Mesendoderm (in vitro differentiated cells): ENCODE measurements around the gene DCDC2.

ENCODE experiments used
- DNase-seq: peaks from one replicate; pipeline ENCODE4 v3.0.0; 2013
- H2AK5ac ChIP-seq: 2 replicates; pipeline ENCODE4 v1.6.1; 2013; ENCODE audit warnings: low read length, inconsistent platforms
- H2BK120ac ChIP-seq: 2 replicates; pipeline ENCODE4 v1.6.1; 2013; ENCODE audit warnings: low read depth, mild to moderate bottlenecking, low read length, moderate library complexity, mixed read lengths
- H2BK15ac ChIP-seq: replicated peaks from 2 replicates; pipeline ENCODE4 v1.6.1; 2013; ENCODE audit warnings: low read depth, mild to moderate bottlenecking, moderate library complexity
- H2BK5ac ChIP-seq: 2 replicates; pipeline ENCODE4 v1.6.1; 2013; ENCODE audit warnings: low read length, inconsistent platforms
- H3K18ac ChIP-seq: 2 replicates; pipeline ENCODE4 v1.6.1; 2013; ENCODE audit warnings: mild to moderate bottlenecking, low read length, mixed read lengths
- H3K23ac ChIP-seq: one replicate; pipeline ENCODE4 v1.6.1; 2013; ENCODE audit warnings: low read length
- H3K27ac ChIP-seq: 2 replicates; pipeline ENCODE4 v1.5.1; 2013; ENCODE audit warnings: low read depth, mild to moderate bottlenecking, inconsistent platforms, low read length, moderate library complexity
- H3K27me3 ChIP-seq: 2 replicates; pipeline ENCODE4 v1.6.1; 2013; ENCODE audit warnings: low read length, control low read depth, mild to moderate bottlenecking, inconsistent platforms; ENCODE audit not compliant: insufficient read depth, poor library complexity
- H3K36me3 ChIP-seq: 2 replicates; pipeline ENCODE4 v1.6.1; 2013; ENCODE audit warnings: low read length, inconsistent platforms; ENCODE audit not compliant: control insufficient read depth, insufficient read depth
- H3K4ac ChIP-seq: one replicate; pipeline ENCODE4 v1.6.1; 2013; ENCODE audit warnings: low read depth, mild to moderate bottlenecking, low read length, moderate library complexity
- H3K4me1 ChIP-seq: 2 replicates; pipeline ENCODE4 v1.6.1; 2013; ENCODE audit warnings: low read depth, low read length, inconsistent platforms; ENCODE audit not compliant: control insufficient read depth
- H3K4me2 ChIP-seq: 2 replicates; pipeline ENCODE4 v1.6.1; 2013; ENCODE audit warnings: low read length
- H3K4me3 ChIP-seq: 2 replicates; pipeline ENCODE4 v1.5.1; 2013; ENCODE audit warnings: mild to moderate bottlenecking, low read length
- H3K56ac ChIP-seq: one replicate; pipeline ENCODE4 v1.6.1; 2013; ENCODE audit warnings: low read length
- H3K79me1 ChIP-seq: 2 replicates; pipeline ENCODE4 v1.6.1; 2013; ENCODE audit warnings: low read length, inconsistent platforms
- H3K79me2 ChIP-seq: 2 replicates; pipeline ENCODE4 v1.6.1; 2013; ENCODE audit warnings: mild to moderate bottlenecking, low read length; ENCODE audit not compliant: control insufficient read depth, insufficient read depth
- H3K9ac ChIP-seq: 2 replicates; pipeline ENCODE4 v1.6.1; 2013; ENCODE audit warnings: low read length, inconsistent platforms
- H4K5ac ChIP-seq: one replicate; pipeline ENCODE4 v1.6.1; 2013; ENCODE audit warnings: low read length
- H4K8ac ChIP-seq: one replicate; pipeline ENCODE4 v1.6.1; 2013; ENCODE audit warnings: low read depth, mild to moderate bottlenecking, control low read depth, low read length, moderate library complexity
- WGBS: extraction: QIAGEN DNeasy Blood & Tissue Kit; methylation state at CpG from one replicate; pipeline ENCODE4 v1.1.7; 2013; ENCODE audit warnings: low lambda C conversion rate, missing lambda C conversion rate; ENCODE audit not compliant: insufficient coverage; ENCODE audit errors: extremely low coverage; 5-methylcytosine and 5-hydroxymethylcytosine counted together

The DCDC2 gene

DNA sequence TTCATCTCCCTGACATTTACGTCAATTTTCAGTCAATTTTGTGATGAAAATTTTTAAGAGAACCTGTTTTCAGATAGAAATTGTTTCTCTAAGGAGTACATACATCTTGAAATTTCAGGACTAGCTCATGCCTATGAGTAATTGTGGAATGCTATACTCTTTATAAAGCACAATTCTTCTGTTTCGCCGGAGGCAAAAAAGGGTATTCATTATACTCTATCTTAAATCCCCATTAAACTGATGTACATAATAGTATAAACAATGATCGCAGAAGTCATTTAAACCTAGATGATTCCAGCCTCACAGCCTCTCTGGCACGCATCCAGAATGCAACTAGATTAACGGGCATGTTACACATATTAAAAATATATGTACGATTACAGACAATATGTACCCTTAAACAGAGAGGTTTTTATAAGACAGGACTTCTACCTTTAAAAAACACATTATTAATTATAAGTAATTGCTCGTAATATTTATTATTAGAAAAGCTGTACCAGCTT is 169.2 kb downstream of the DCDC2 start:
- H3K27ac ChIP-seq = no peak overlapping the region
- WGBS = no CpG with 5 or more reads among the region's 8 CpGs
- DNase-seq = no peak

DNA sequence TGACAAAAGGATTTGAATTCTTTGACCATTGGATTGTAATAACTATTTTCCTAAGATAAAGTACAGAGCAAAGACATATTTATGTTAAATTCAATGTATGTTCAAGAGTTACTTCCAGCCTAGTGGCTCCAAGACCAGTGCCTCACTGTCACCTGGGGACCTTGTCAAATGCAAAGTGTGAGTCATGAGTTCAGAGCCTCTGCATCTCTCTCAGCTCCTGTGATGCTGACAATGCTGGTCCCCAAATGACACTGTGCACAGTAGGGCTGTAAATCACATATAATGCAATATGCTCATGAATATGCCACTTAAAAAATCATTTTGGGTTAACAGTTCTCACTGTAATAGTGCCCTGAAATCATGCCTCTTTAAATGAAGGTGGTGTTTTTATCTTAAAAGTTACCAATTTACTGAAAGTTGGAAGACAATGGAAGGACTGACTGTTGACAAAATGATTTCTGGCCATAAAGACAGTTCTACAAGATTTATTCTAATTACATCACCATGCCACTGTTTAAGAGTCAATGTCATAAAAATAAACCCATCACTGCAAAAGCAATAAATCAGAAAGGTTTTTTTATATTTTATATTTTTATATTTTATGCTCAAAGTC is 169.8 kb downstream of the DCDC2 start:
- H2BK5ac ChIP-seq = no peak overlapping the region
- H3K27me3 ChIP-seq = no peaks in the 10 kb centered on the region
- H2BK120ac ChIP-seq = no peak overlapping the region
- no peaks in the 10 kb centered on the region for H3K79me2 ChIP-seq
- H3K79me1 ChIP-seq = no peaks in the 10 kb centered on the region
- H3K18ac ChIP-seq = no peak overlapping the region
- H3K23ac ChIP-seq = no peak overlapping the region
- H4K5ac ChIP-seq = no peak overlapping the region
- no peak overlapping the region for H2AK5ac ChIP-seq
- no peak overlapping the region for H3K4ac ChIP-seq
- H2BK15ac ChIP-seq = no peak overlapping the region
- H3K4me1 ChIP-seq = no peaks in the 10 kb centered on the region
- no peak overlapping the region for H3K4me2 ChIP-seq
- no peak overlapping the region for H4K8ac ChIP-seq
- no peak overlapping the region for H3K4me3 ChIP-seq
- H3K27ac ChIP-seq = no peak overlapping the region
- no peak overlapping the region for H3K56ac ChIP-seq
- H3K36me3 ChIP-seq = no peaks in the 10 kb centered on the region
- H3K9ac ChIP-seq = no peak overlapping the region
- no peak for DNase-seq

More for the DNA sequence above, 169.2 kb downstream of the DCDC2 start:
- no peaks in the 10 kb centered on the region for H3K27me3 ChIP-seq
- no peak overlapping the region for H3K23ac ChIP-seq
- no peak overlapping the region for H4K8ac ChIP-seq
- no peak overlapping the region for H4K5ac ChIP-seq
- H3K56ac ChIP-seq = no peak overlapping the region
- H2BK120ac ChIP-seq = no peak overlapping the region
- no peak overlapping the region for H3K9ac ChIP-seq
- no peak overlapping the region for H2AK5ac ChIP-seq
- H2BK5ac ChIP-seq = no peak overlapping the region
- H3K4me1 ChIP-seq = no peaks in the 10 kb centered on the region
- no peaks in the 10 kb centered on the region for H3K36me3 ChIP-seq
- no peak overlapping the region for H2BK15ac ChIP-seq
- no peak overlapping the region for H3K4me3 ChIP-seq
- no peaks in the 10 kb centered on the region for H3K79me1 ChIP-seq
- no peak overlapping the region for H3K4me2 ChIP-seq
- no peaks in the 10 kb centered on the region for H3K79me2 ChIP-seq
- H3K18ac ChIP-seq = no peak overlapping the region
- no peak overlapping the region for H3K4ac ChIP-seq

DNA sequence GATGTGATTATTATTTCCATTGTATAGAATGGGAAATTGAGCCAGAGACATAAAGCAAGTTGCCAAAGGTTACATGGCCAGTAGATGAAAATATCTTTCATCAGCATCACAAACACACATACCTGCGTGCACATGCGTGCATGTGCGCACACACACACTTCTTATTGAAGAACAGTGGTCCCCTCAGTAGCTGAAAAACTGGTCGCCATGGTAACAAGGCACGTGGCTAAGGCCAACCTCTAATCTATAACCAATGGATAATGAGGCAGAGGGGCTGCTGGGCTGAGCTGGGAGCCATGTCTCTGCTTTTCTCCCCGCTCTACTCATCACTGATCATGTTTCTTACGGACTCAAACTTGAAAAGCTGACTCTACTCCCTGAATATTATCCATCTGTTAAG is 171.5 kb downstream of the DCDC2 start:
- H3K36me3 ChIP-seq = no peaks in the 10 kb centered on the region
- WGBS = no CpG with 5 or more reads among the region's 7 CpGs
- H3K4me3 ChIP-seq = no peak overlapping the region
- no peaks in the 10 kb centered on the region for H3K79me2 ChIP-seq
- H3K27me3 ChIP-seq = no peaks in the 10 kb centered on the region
- no peak overlapping the region for H2AK5ac ChIP-seq
- H3K4me1 ChIP-seq = no peaks in the 10 kb centered on the region
- no peak overlapping the region for H3K56ac ChIP-seq
- H4K8ac ChIP-seq = no peak overlapping the region
- no peaks in the 10 kb centered on the region for H3K79me1 ChIP-seq
- no peak overlapping the region for H3K9ac ChIP-seq
- H3K18ac ChIP-seq = no peak overlapping the region
- no peak for DNase-seq
- no peak overlapping the region for H3K27ac ChIP-seq
- H4K5ac ChIP-seq = no peak overlapping the region
- no peak overlapping the region for H2BK15ac ChIP-seq
- H3K23ac ChIP-seq = no peak overlapping the region
- no peak overlapping the region for H2BK120ac ChIP-seq
- no peak overlapping the region for H2BK5ac ChIP-seq
- no peak overlapping the region for H3K4me2 ChIP-seq
- H3K4ac ChIP-seq = no peak overlapping the region

DNA sequence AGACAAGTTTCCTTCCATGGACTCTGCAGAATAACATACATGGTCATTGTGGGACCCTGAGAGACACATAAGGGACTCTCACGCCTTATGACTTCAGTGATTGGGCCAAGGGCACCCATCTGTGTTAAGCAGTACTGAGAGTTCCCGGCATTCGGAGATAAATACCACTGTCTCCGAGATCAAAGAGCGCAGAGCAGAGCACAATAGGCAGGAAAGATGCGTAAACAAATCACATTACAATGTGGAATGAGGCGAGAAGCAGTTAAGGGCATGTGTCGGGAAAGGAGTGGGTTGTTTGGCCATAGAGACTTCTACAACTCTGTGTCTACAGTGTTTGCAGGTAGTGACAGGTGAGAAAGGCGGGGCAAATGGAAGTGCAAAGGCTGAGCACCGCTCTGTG is 174.3 kb downstream of the DCDC2 start:
- Histone ChIP-seq H3K18ac (no peak overlapping the region), H3K23ac (no peak overlapping the region), H4K8ac (no peak overlapping the region), H3K27me3 (no peaks in the 10 kb centered on the region), H2BK5ac (no peak overlapping the region), H3K27ac (no peak overlapping the region), H2AK5ac (no peak overlapping the region), H2BK15ac (no peak overlapping the region), H3K79me1 (no peaks in the 10 kb centered on the region), H3K4me1 (no peaks in the 10 kb centered on the region), H3K4me3 (no peak overlapping the region), H3K79me2 (no peaks in the 10 kb centered on the region), H3K36me3 (no peaks in the 10 kb centered on the region), H2BK120ac (no peak overlapping the region), H3K56ac (no peak overlapping the region), H3K4ac (no peak overlapping the region), H3K4me2 (no peak overlapping the region), H3K9ac (no peak overlapping the region), H4K5ac (no peak overlapping the region)
- no CpG with 5 or more reads among the region's 10 CpGs for WGBS
- peak; percentile 10 for DNase-seq

DNA sequence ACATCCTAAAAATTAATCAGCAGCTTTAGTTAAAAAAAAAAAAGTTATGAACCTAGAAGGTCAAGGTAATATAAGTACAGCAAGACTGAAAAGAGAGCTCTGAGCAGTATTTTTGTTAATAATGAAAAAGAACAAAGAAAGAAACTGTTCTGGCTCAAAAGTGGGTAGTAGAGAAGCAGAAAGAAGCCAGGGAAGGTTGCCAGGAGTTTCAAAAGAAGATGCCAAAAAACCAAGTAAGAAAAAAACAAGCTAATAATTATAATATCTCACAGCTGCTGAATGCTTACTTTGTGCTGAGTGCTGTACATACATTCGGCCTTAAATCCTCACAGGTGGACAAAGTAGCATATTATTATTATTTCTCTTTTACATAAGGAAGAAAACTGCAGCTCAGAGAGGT is 200.0 kb downstream of the DCDC2 start:
- Histone ChIP-seq H3K18ac (no peak overlapping the region), H3K23ac (no peak overlapping the region), H4K8ac (no peak overlapping the region), H2BK120ac (no peak overlapping the region), H2BK5ac (no peak overlapping the region), H3K4me2 (no peak overlapping the region), H3K4me3 (no peak overlapping the region), H3K27me3 (no peaks in the 10 kb centered on the region), H2BK15ac (no peak overlapping the region), H3K27ac (no peak overlapping the region), H3K79me2 (no peaks in the 10 kb centered on the region), H3K4ac (no peak overlapping the region), H4K5ac (no peak overlapping the region), H3K79me1 (no peaks in the 10 kb centered on the region), H3K56ac (no peak overlapping the region), H3K9ac (no peak overlapping the region), H2AK5ac (no peak overlapping the region), H3K4me1 (no peaks in the 10 kb centered on the region), H3K36me3 (no peaks in the 10 kb centered on the region)
- no peak for DNase-seq
- no CpG with 5 or more reads among the region's 1 CpG for WGBS

DNA sequence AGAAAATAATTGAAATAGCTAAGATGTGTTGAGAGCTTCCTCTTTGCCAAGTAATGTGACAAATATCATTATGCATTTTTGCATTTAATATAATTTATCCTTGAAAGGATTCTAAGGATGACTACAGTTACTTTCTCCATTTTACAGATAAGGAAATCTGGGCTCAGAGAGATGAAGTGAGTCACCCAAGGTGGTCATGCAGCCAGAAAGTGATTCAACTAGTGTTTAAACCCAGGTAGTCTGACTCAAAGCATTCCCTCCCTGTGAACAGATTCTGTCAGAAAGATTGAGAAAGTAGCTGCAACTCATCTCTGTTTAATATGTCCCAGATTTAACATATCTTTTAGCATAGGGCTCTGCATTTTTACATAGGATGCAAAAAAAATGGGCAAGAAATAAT is 203.7 kb downstream of the DCDC2 start:
- DNase-seq = no peak
- H4K5ac ChIP-seq = no peak overlapping the region

More for the DNA sequence above, 203.7 kb downstream of the DCDC2 start:
- Histone ChIP-seq H2AK5ac (no peak overlapping the region), H3K4me2 (no peak overlapping the region), H3K4ac (no peak overlapping the region), H3K4me3 (no peak overlapping the region), H3K79me1 (no peaks in the 10 kb centered on the region), H3K56ac (no peak overlapping the region), H3K18ac (no peak overlapping the region), H3K27ac (no peak overlapping the region), H2BK120ac (no peak overlapping the region), H3K79me2 (no peaks in the 10 kb centered on the region), H3K9ac (no peak overlapping the region), H3K36me3 (no peaks in the 10 kb centered on the region), H3K4me1 (no peaks in the 10 kb centered on the region), H4K8ac (no peak overlapping the region), H2BK15ac (no peak overlapping the region), H3K23ac (no peak overlapping the region), H3K27me3 (no peaks in the 10 kb centered on the region), H2BK5ac (no peak overlapping the region)
